Tracheal epithelial cell (primary cell): ENCODE measurements around the gene POTEM. TPM values are rescaled to one million over a fixed set of nuclear protein-coding genes. Genes with fewer than 3 reads are reported as not detected.

Experiments used
- total RNA-seq: library from RNA; depleted of rRNA; stranded (reverse); fragments of >200 nt; gene quantifications from 2 replicates; pipeline ENCODE4 v1.2.1, GENCODE V29; 2014

The POTEM gene
- not detected in 2 replicates for total RNA-seq

DNA sequence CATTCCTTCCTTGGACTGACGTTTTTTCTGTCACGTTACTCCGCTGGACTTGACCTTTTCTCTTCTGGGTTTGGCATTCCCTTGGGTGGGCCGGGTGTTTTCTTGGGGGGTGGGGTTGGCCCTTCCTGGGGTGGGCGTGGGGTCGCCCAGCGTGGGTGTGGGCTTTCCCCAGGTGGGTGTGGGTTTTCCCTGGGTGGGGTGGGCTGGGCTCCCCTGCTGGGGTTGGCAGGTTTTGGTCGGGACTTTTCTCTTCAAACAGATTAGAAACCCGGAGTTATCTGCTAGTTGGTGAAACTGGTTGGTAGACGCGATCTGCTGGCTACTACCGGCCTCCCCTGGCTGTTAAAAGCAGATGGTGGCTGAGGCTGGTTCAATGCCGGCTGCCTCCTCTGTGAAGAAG lies at the start of gene POTEM:
Gene POTEM (plus strand): TSS at position 301 of the 400 bp plus-strand sequence. CDS start 52 bp downstream, at position 353.

